SU-DHL-6 (cell line): ENCODE data around the gene CDKN2C.
"Not testable (repeated sequence)": the region's sequence is repeated elsewhere in the genome, so short reads cannot be mapped to it uniquely, and the experiment has no call there.

Experiments used
- EZH2phosphoT487 ChIP-seq: fragments of 200-600 bp; sonication (generic), shearing (Covaris generic); conservative IDR thresholded peaks from 2 replicates; pipeline ENCODE4 v1.6.1; 2018; ENCODE audit warnings: mild to moderate bottlenecking, antibody characterized with exemption, low read length, moderate library complexity, mixed read lengths
- TF ChIP-seq, protein P1 (sequence below): fragments of 200-600 bp; sonication (generic); IDR thresholded peaks from one replicate; pipeline ENCODE4 v1.5.1; 2017; ENCODE audit warnings: antibody characterized with exemption, mild to moderate bottlenecking, low read length, moderate library complexity; ENCODE audit not compliant: insufficient read depth, poor library complexity, severe bottlenecking

DNA sequence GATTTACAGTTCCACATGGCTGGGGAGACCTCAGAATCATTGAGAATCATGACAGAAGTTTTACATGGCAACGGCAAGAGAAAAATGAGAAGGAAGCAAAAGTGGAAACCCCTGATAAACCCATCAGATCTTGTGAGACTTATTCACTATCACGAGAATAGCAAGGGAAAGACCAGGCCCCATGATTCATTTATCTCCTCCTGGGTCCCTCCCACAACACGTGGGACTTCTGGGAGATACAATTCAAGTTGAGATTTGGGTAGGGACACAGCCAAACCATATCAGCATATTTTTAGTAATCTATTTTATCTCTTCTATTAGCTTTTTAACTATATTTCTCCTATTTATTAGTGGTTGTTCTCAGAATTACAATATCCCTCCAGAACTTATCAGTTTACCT is 36.3 kb upstream of the CDKN2C start:
- TF ChIP-seq, protein P1, sequence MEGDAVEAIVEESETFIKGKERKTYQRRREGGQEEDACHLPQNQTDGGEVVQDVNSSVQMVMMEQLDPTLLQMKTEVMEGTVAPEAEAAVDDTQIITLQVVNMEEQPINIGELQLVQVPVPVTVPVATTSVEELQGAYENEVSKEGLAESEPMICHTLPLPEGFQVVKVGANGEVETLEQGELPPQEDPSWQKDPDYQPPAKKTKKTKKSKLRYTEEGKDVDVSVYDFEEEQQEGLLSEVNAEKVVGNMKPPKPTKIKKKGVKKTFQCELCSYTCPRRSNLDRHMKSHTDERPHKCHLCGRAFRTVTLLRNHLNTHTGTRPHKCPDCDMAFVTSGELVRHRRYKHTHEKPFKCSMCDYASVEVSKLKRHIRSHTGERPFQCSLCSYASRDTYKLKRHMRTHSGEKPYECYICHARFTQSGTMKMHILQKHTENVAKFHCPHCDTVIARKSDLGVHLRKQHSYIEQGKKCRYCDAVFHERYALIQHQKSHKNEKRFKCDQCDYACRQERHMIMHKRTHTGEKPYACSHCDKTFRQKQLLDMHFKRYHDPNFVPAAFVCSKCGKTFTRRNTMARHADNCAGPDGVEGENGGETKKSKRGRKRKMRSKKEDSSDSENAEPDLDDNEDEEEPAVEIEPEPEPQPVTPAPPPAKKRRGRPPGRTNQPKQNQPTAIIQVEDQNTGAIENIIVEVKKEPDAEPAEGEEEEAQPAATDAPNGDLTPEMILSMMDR: not testable (repeated sequence)
- not testable (repeated sequence) for TF ChIP-seq EZH2phosphoT487
